RWPE1 (cell line): ENCODE data around the gene CMAS.

Experiments used
- CTCF ChIA-PET: fragments of 350-600 bp; sonication (Branson Sonifier 250); formaldehyde crosslinking; extraction: SDS; loops from one replicate; lab custom pipeline; 2021; lab: Yijun Ruan, JAX
- POLR2A ChIA-PET: fragments of 400-600 bp; formaldehyde crosslinking; extraction: SDS; loops from one replicate; lab custom pipeline; 2020; ENCODE audit warnings: antibody characterized with exemption; ENCODE audit not compliant: low non-redundant PET; lab: Yijun Ruan, JAX
- DNase-seq: peaks from one replicate; pipeline ENCODE4 v3.0.0; 2012; ENCODE audit warnings: low spot score
- H3K27ac ChIP-seq: fragments of 450-650 bp; 2 replicates; pipeline ENCODE4 v1.5.1; 2017
- CTCF ChIP-seq: fragments of 450-650 bp; conservative IDR thresholded peaks from 2 replicates; pipeline ENCODE4 v1.5.1; 2017; ENCODE audit warnings: low read depth, mild to moderate bottlenecking

The CMAS gene

GRCh38 chr12:22064968-22065367, 18.9 kb downstream of the CMAS start:
- POLR2A ChIA-PET: no interaction called here
- CTCF ChIA-PET: interaction anchor here (0.6 kb wide), 1 partner anchor 270 kb away, joined by 3 read pairs; no protein-coding TSS in a partner anchor
- H3K27ac ChIP-seq: no peak overlapping the region
- TF ChIP-seq CTCF: no peak
- no peak for DNase-seq

- ChIA-PET POLR2A (no interaction called here), CTCF (no interaction called here)
- TF ChIP-seq CTCF: no peak
- no peak overlapping the region for H3K27ac ChIP-seq
- DNase-seq: no peak
These were observed 20.3 kb downstream of the CMAS start for GRCh38 chr12:22066310-22066709.

GRCh38 chr12:22069851-22070250, 23.8 kb downstream of the CMAS start:
- no peak for TF ChIP-seq CTCF
- POLR2A ChIA-PET: no interaction called here
- CTCF ChIA-PET: interaction anchor here (0.6 to 1.2 kb wide), 3 partner anchors 13 to 460 kb away, joined by 3 read pairs; no protein-coding TSS in a partner anchor
- DNase-seq: no peak
- H3K27ac ChIP-seq: no peak overlapping the region

- no peak for TF ChIP-seq CTCF
- no peak for DNase-seq
- ChIA-PET CTCF (interaction anchor here (0.6 to 1.0 kb wide), 2 partner anchors 91 to 128 kb away, joined by 3 to 4 read pairs; no protein-coding TSS in a partner anchor), POLR2A (no interaction called here)
- no peak overlapping the region for H3K27ac ChIP-seq
These were observed 36.2 kb downstream of the CMAS start for GRCh38 chr12:22082190-22082701.

GRCh38 chr12:22083167-22083566, 37.1 kb downstream of the CMAS start:
- peak; percentile 17 for DNase-seq
- POLR2A ChIA-PET: no interaction called here
- no peak; the same call in 1 of the 2 replicates for TF ChIP-seq CTCF
- no peak overlapping the region for H3K27ac ChIP-seq
- CTCF ChIA-PET: interaction anchor here (0.5 to 1.4 kb wide), 8 partner anchors 13 to 876 kb away, joined by 3 to 10 read pairs (median 3); no protein-coding TSS in a partner anchor

- no peak for TF ChIP-seq CTCF
- CTCF ChIA-PET: interaction anchor here (1.3 to 2.2 kb wide), 2 partner anchors 88 to 251 kb away, joined by 6 to 7 read pairs; no protein-coding TSS in a partner anchor
- no peak overlapping the region for H3K27ac ChIP-seq
- no peak for DNase-seq
- POLR2A ChIA-PET: no interaction called here
These were observed 38.8 kb downstream of the CMAS start for GRCh38 chr12:22084852-22085251.
